Stimulated activated CD8-positive, alpha-beta memory T cell treated with anti-CD3 and anti-CD28 coated beads, Interleukin-4, amount 100 ng/mL, for 4 hours (primary cell): ENCODE results near the gene DGKG.

Experiments used
- DNase-seq, 2 donors: peaks; one replicate each; pipeline ENCODE4 v3.0.0-alpha.2; 2020; ENCODE audit warnings: low read depth in 2 of 2, low spot score in 1 of 2

The DGKG gene

GRCh38 chr3:186216900-186217819 is 144.9 kb downstream of the DGKG start:
- DNase-seq = no peak

GRCh38 chr3:186214670-186215069 is 147.4 kb downstream of the DGKG start:
- DNase-seq = no peak

- DNase-seq = no peak
These were observed 148.1 kb downstream of the DGKG start for GRCh38 chr3:186213946-186214345.

GRCh38 chr3:186212611-186213010 is 149.4 kb downstream of the DGKG start:
- DNase-seq = no peak

GRCh38 chr3:186210852-186211500 is 151.1 kb downstream of the DGKG start:
- no peak for DNase-seq

- DNase-seq = no peak
These were observed 152.0 kb downstream of the DGKG start for GRCh38 chr3:186209810-186210752.

- DNase-seq = no peak
These were observed 153.6 kb downstream of the DGKG start for GRCh38 chr3:186208296-186208989.

GRCh38 chr3:186207515-186207914 is 154.5 kb downstream of the DGKG start:
- DNase-seq = no peak

GRCh38 chr3:186200726-186201125 is 161.3 kb downstream of the DGKG start:
- DNase-seq = no peak

GRCh38 chr3:186198442-186198841 is 163.6 kb downstream of the DGKG start:
- DNase-seq = no peak

GRCh38 chr3:186194451-186194811 is 167.6 kb downstream of the DGKG start:
- DNase-seq = no peak

GRCh38 chr3:186193534-186194450 is 168.2 kb downstream of the DGKG start:
- DNase-seq = no peak

GRCh38 chr3:186192823-186193222 is 169.2 kb downstream of the DGKG start:
- no peak for DNase-seq

- DNase-seq = no peak
These were observed 172.5 kb downstream of the DGKG start for GRCh38 chr3:186189492-186189891.

- no peak for DNase-seq
These were observed 174.4 kb downstream of the DGKG start for GRCh38 chr3:186187401-186188275.

GRCh38 chr3:186185194-186185787 is 176.7 kb downstream of the DGKG start:
- DNase-seq = no peak

GRCh38 chr3:186184021-186184420 is 178.0 kb downstream of the DGKG start:
- no peak for DNase-seq

- DNase-seq = no peak
These were observed 179.2 kb downstream of the DGKG start for GRCh38 chr3:186182850-186183249.
